ENCODE results near the gene CLIC4. TPM values are rescaled to one million over a fixed set of nuclear protein-coding genes. Genes with fewer than 3 reads are reported as not detected.
A peak's percentile ranks its signal among the peaks of the same experiment; 100 is the strongest.
"Not testable (repeated sequence)": the region's sequence is repeated elsewhere in the genome, so short reads cannot be mapped to it uniquely, and the experiment has no call there.

The CLIC4 gene
- polyA plus RNA-seq, 1 experiment, result 561 TPM

- Histone ChIP-seq H3K9me3 (ENCODE audit: control insufficient read depth, insufficient read depth, low read length) (peaks cover 3% of the 10 kb centered on the region; the same call in 1 of the 2 replicates), H3K27ac (ENCODE audit: low read depth, low read length) (peak overlapping the region; percentile 25), H3K27me3 (ENCODE audit: control insufficient read depth, insufficient read depth, low read length) (no peaks in the 10 kb centered on the region), H3K4me3 (ENCODE audit: low read depth, low read length) (no peak overlapping the region)
- ChIA-PET CTCF (interaction anchor here (0.7 kb wide), 1 partner anchor 36 kb away, joined by 3 read pairs; no protein-coding TSS in a partner anchor), POLR2A (interaction anchor here (2.4 kb wide), 1 partner anchor 25 kb away, joined by 14 read pairs; the partner anchor contains the start of gene CLIC4)
- DNase-seq (ENCODE audit: low read depth, low spot score), result no peak
- no peak for TF ChIP-seq CTCF (IDR thresholded peaks at IDR 0.05; ENCODE audit: low read depth, low read length)
Observed at GRCh38 chr1:24720152-24720551, 25.1 kb upstream of the CLIC4 start.

GRCh38 chr1:24721533-24721932 lies 23.7 kb upstream of the CLIC4 start:
- DNase-seq (ENCODE audit: low read depth, low spot score), result no peak
- ChIA-PET POLR2A (interaction anchor here (4.6 kb wide), 1 partner anchor 23 kb away, joined by 35 read pairs; the partner anchor contains the start of gene CLIC4), CTCF (interaction anchor here (1.1 kb wide), 1 partner anchor 109 kb away, joined by 3 read pairs; no protein-coding TSS in a partner anchor)
- peaks cover 3% of the 10 kb centered on the region; the same call in 1 of the 2 replicates for H3K9me3 ChIP-seq (ENCODE audit: control insufficient read depth, insufficient read depth, low read length)
- no peak overlapping the region for H3K4me3 ChIP-seq (ENCODE audit: low read depth, low read length)
- TF ChIP-seq CTCF (IDR thresholded peaks at IDR 0.05; ENCODE audit: low read depth, low read length), result no peak
- no peaks in the 10 kb centered on the region for H3K27me3 ChIP-seq (ENCODE audit: control insufficient read depth, insufficient read depth, low read length)
- H3K27ac ChIP-seq (ENCODE audit: low read depth, low read length), result no peak overlapping the region

GRCh38 chr1:24722073-24723035 lies 22.9 kb upstream of the CLIC4 start:
- H3K9me3 ChIP-seq (ENCODE audit: control insufficient read depth, insufficient read depth, low read length); H3K27ac ChIP-seq (ENCODE audit: low read depth, low read length); DNase-seq (ENCODE audit: low read depth, low spot score); H3K27me3 ChIP-seq (ENCODE audit: control insufficient read depth, insufficient read depth, low read length); H3K4me3 ChIP-seq (ENCODE audit: low read depth, low read length): not testable (repeated sequence)
- POLR2A ChIA-PET, result interaction anchor here (0.5 to 4.6 kb wide), 6 partner anchors 14 to 201 kb away, joined by 3 to 35 read pairs (median 4); partner anchors contain the start of gene CLIC4
- CTCF ChIA-PET, result interaction anchor here (1.0 to 4.4 kb wide), 3 partner anchors 34 to 175 kb away, joined by 3 to 17 read pairs (median 3); no protein-coding TSS in a partner anchor

GRCh38 chr1:24724345-24725208 lies 20.7 kb upstream of the CLIC4 start:
- peaks cover 3% of the 10 kb centered on the region; the same call in 1 of the 2 replicates for H3K9me3 ChIP-seq (ENCODE audit: control insufficient read depth, insufficient read depth, low read length)
- H3K4me3 ChIP-seq (ENCODE audit: low read depth, low read length), result no peak overlapping the region
- H3K27ac ChIP-seq (ENCODE audit: low read depth, low read length), result peak overlapping the region; percentile 78
- no peaks in the 10 kb centered on the region for H3K27me3 ChIP-seq (ENCODE audit: control insufficient read depth, insufficient read depth, low read length)
- ChIA-PET CTCF (interaction anchor here (0.8 to 4.4 kb wide), 2 partner anchors 36 to 106 kb away, joined by 4 to 17 read pairs; no protein-coding TSS in a partner anchor), POLR2A (interaction anchor here (0.6 to 4.6 kb wide), 5 partner anchors 17 to 1167 kb away, joined by 3 to 35 read pairs (median 4); partner anchors contain the start of gene CLIC4)
- TF ChIP-seq CTCF (IDR thresholded peaks at IDR 0.05; ENCODE audit: low read depth, low read length), result no peak
- no peak for DNase-seq (ENCODE audit: low read depth, low spot score)

GRCh38 chr1:24725209-24725651 lies 20.0 kb upstream of the CLIC4 start:
- Histone ChIP-seq H3K9me3 (ENCODE audit: control insufficient read depth, insufficient read depth, low read length) (peaks cover 3% of the 10 kb centered on the region; the same call in 1 of the 2 replicates), H3K27me3 (ENCODE audit: control insufficient read depth, insufficient read depth, low read length) (no peaks in the 10 kb centered on the region), H3K4me3 (ENCODE audit: low read depth, low read length) (no peak overlapping the region), H3K27ac (ENCODE audit: low read depth, low read length) (peak overlapping the region; percentile 78)
- DNase-seq (ENCODE audit: low read depth, low spot score), result no peak
- TF ChIP-seq CTCF (IDR thresholded peaks at IDR 0.05; ENCODE audit: low read depth, low read length), result no peak
- CTCF ChIA-PET, result interaction anchor here (0.7 to 4.4 kb wide), 2 partner anchors 36 to 110 kb away, joined by 4 to 17 read pairs; no protein-coding TSS in a partner anchor
- POLR2A ChIA-PET, result interaction anchor here (0.6 to 4.6 kb wide), 4 partner anchors 16 to 1167 kb away, joined by 3 to 35 read pairs (median 4); partner anchors contain the start of gene CLIC4

Measured in AG04450 (cell line).